GM23248 (cell line): ENCODE measurements around the gene TP63. TPM values are rescaled to one million over a fixed set of nuclear protein-coding genes. Genes with fewer than 3 reads are reported as not detected.

Source experiments
- DNase-seq: peaks from one replicate; pipeline ENCODE4 v3.0.0-alpha.2; 2015
- H2AFZ ChIP-seq: fragments of 200-600 bp; sonication (generic); 2 replicates; pipeline ENCODE4 v1.6.1; 2016; ENCODE audit warnings: antibody characterized with exemption
- H3F3A ChIP-seq: fragments of 200-600 bp; sonication (generic); 2 replicates; pipeline ENCODE4 v1.6.1; 2016; ENCODE audit warnings: mild to moderate bottlenecking, antibody characterized with exemption, mixed run types; ENCODE audit not compliant: insufficient read depth
- H3K27ac ChIP-seq: fragments of 200-600 bp; sonication (generic); 2 replicates; pipeline ENCODE4 v1.5.1; 2016; ENCODE audit warnings: mild to moderate bottlenecking
- H3K27me3 ChIP-seq: fragments of 200-600 bp; sonication (generic); replicated peaks from 2 replicates; pipeline ENCODE4 v1.6.1; 2016; ENCODE audit warnings: mild to moderate bottlenecking; ENCODE audit not compliant: insufficient read depth
- H3K36me3 ChIP-seq: fragments of 200-600 bp; sonication (generic); 2 replicates; pipeline ENCODE4 v1.6.1; 2016; ENCODE audit warnings: low read depth, mild to moderate bottlenecking
- H3K4me1 ChIP-seq: fragments of 200-600 bp; sonication (generic); 2 replicates; pipeline ENCODE4 v1.6.1; 2016; ENCODE audit warnings: mild to moderate bottlenecking; ENCODE audit not compliant: insufficient read depth
- H3K4me2 ChIP-seq: fragments of 200-600 bp; sonication (generic); one replicate; pipeline ENCODE4 v1.6.1; 2016; ENCODE audit warnings: mild to moderate bottlenecking; ENCODE audit not compliant: unreplicated experiment
- H3K4me3 ChIP-seq: fragments of 200-600 bp; sonication (generic); 2 replicates; pipeline ENCODE4 v1.5.1; 2016; ENCODE audit warnings: mild to moderate bottlenecking
- H3K79me2 ChIP-seq: fragments of 200-600 bp; sonication (generic); 2 replicates; pipeline ENCODE4 v1.6.1; 2016; ENCODE audit warnings: mild to moderate bottlenecking; ENCODE audit not compliant: insufficient read depth
- H3K9ac ChIP-seq: fragments of 200-600 bp; sonication (generic); 2 replicates; pipeline ENCODE4 v1.6.1; 2016; ENCODE audit warnings: mild to moderate bottlenecking
- H3K9me2 ChIP-seq: fragments of 200-600 bp; sonication (generic); 2 replicates; pipeline ENCODE4 v1.6.1; 2016; ENCODE audit warnings: mixed run types, mild to moderate bottlenecking, moderate library complexity; ENCODE audit not compliant: insufficient read depth
- H3K9me3 ChIP-seq: fragments of 200-600 bp; sonication (generic); one replicate; pipeline ENCODE4 v1.6.1; 2017; ENCODE audit warnings: low read depth
- H4K20me1 ChIP-seq: fragments of 200-600 bp; sonication (generic); 2 replicates; pipeline ENCODE4 v1.6.0; 2016; ENCODE audit not compliant: insufficient read depth
- EZH2 ChIP-seq: fragments of 200-600 bp; sonication (generic); IDR thresholded peaks from 2 replicates; pipeline ENCODE4 v1.6.1; 2018; ENCODE audit warnings: antibody characterized with exemption, mild to moderate bottlenecking; ENCODE audit not compliant: insufficient read depth, poor library complexity, severe bottlenecking
- EZH2phosphoT487 ChIP-seq: fragments of 200-600 bp; sonication (generic); IDR thresholded peaks from 2 replicates; pipeline ENCODE4 v1.6.1; 2018; ENCODE audit warnings: antibody characterized with exemption, moderate library complexity, mild to moderate bottlenecking, low read depth; ENCODE audit not compliant: insufficient read depth
- WGBS, 2 experiments: methylation state at CpG; one replicate each; pipeline ENCODE4 v1.1.6; 2015 to 2017; ENCODE audit warnings: low lambda C conversion rate in 2 of 2, low coverage in 1 of 2; ENCODE audit errors: missing lambda C conversion rate in 2 of 2; 5-methylcytosine and 5-hydroxymethylcytosine counted together
- in situ Hi-C: fragments of 300-500 bp; cut with MboI; formaldehyde crosslinking; loops from 2 replicates; pipeline ENCODE4 v1.15.0; 2020
- polyA plus RNA-seq: library from polyadenylated mRNA; unstranded; fragments of >200 nt; fragmentation: Nextera tagmentation; extraction: Ambion mirVana; gene quantifications from 2 replicates; pipeline ENCODE4 v1.2.1, GENCODE V29; 2016
- total RNA-seq: library from RNA; depleted of rRNA; stranded (reverse); fragments of >200 nt; shearing (Covaris generic); gene quantifications from 2 replicates; pipeline ENCODE4 v1.2.3, GENCODE V29; 2014

The TP63 gene
- total and polyA plus RNA-seq, 2 experiments from 2014 or later: not detected

DNA sequence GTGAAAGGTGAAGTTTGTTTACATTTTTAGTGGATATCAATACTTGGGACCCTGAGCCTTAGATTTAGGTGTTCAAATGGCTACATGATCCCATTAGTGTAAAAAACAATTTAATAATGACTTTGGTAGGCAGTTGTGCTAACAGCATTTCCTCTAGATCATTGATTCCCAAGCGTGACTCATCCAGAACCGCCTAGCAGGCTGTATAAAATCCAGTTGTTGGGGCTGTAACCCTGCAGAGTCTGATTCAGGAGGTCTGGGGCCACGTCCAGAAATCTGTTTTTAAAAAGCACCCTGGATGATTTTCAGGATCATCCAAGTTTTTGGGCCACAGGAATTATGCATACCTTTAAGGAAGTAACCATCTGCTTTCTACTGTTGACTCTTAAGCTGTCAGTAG is 156.4 kb downstream of the TP63 start:
- H3K4me1 ChIP-seq: peaks cover 9% of the 10 kb centered on the region

DNA sequence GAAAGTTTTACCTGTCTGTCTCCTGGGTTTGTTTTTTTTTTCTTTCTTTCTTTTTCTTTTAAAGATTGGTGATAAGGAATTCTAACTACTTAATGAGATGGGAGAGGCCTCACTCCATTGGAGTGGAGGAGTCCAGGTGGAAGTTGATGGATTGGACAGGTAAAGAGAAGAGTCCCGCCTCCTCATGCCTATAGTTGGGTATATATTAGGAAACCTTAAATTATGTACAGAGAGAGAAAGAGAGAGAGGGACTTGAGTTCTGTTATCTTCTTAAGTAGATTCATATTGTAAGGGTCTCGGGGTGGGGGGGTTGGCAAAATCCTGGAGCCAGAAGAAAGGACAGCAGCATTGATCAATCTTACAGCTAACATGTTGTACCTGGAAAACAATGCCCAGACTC is 158.2 kb downstream of the TP63 start:
- no peak overlapping the region for H3K9ac ChIP-seq
- H3K9me3 ChIP-seq: no peaks in the 10 kb centered on the region
- WGBS, 2 experiments: 60 to 70% methylated on average over 2 of the region's 2 CpGs
- H3K4me2 ChIP-seq: no peak overlapping the region
- H3K79me2 ChIP-seq: no peaks in the 10 kb centered on the region
- no peaks in the 10 kb centered on the region for H4K20me1 ChIP-seq
- H3K9me2 ChIP-seq: no peaks in the 10 kb centered on the region
- H2AFZ ChIP-seq: no peak overlapping the region
- no peak overlapping the region for H3K4me3 ChIP-seq
- H3K27me3 ChIP-seq: no peaks in the 10 kb centered on the region
- H3K27ac ChIP-seq: no peak overlapping the region
- DNase-seq: no peak
- no peaks in the 10 kb centered on the region for H3K36me3 ChIP-seq
- TF ChIP-seq EZH2phosphoT487: no peak
- no peak for TF ChIP-seq EZH2
- H3K4me1 ChIP-seq: peaks cover 9% of the 10 kb centered on the region
- in situ Hi-C loops: no loop called here
- H3F3A ChIP-seq: peaks cover 8% of the 10 kb centered on the region; the same call in 1 of the 2 replicates

More for the DNA sequence above, 156.4 kb downstream of the TP63 start:
- no peak overlapping the region for H3K27ac ChIP-seq
- peak; percentile 73 for DNase-seq
- no peak overlapping the region for H3K4me3 ChIP-seq
- H3F3A ChIP-seq: peaks cover 8% of the 10 kb centered on the region; the same call in 1 of the 2 replicates
- H3K9ac ChIP-seq: no peak overlapping the region
- no peaks in the 10 kb centered on the region for H3K27me3 ChIP-seq
- in situ Hi-C loops: no loop called here
- H2AFZ ChIP-seq: peak overlapping the region; percentile 43; the same call in 1 of the 2 replicates
- WGBS, 2 experiments: 32 to 39% methylated on average over 3 of the region's 3 CpGs
- no peaks in the 10 kb centered on the region for H3K36me3 ChIP-seq
- H3K9me2 ChIP-seq: no peaks in the 10 kb centered on the region
- H4K20me1 ChIP-seq: no peaks in the 10 kb centered on the region
- no peaks in the 10 kb centered on the region for H3K79me2 ChIP-seq
- no peaks in the 10 kb centered on the region for H3K9me3 ChIP-seq
- H3K4me2 ChIP-seq: peak overlapping the region; percentile 28
- no peak for TF ChIP-seq EZH2
- no peak for TF ChIP-seq EZH2phosphoT487

DNA sequence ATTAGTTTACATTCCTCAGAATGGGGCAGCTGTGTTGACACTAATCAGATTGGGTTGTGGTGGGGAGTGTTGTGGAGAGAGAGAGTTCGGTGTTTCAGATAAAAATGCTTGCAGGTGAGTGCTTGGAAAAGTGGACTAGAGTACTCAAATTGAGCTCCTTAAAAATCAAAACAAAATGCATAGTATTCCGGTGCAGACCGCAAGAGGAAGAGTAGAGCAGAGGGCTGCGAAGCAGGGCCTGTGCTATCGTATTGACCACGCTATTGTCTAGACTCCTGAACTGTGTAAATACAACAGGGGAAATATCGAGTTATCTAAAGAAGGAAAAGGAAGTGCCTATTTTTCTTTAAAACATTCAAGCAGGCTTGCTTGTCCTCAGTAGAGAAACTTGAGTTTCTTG is 159.5 kb downstream of the TP63 start:
- no peaks in the 10 kb centered on the region for H3K27me3 ChIP-seq
- H3K9me3 ChIP-seq: no peaks in the 10 kb centered on the region
- H3K4me2 ChIP-seq: no peak overlapping the region
- in situ Hi-C loops: no loop called here
- no peaks in the 10 kb centered on the region for H4K20me1 ChIP-seq
- no peak overlapping the region for H2AFZ ChIP-seq
- H3K27ac ChIP-seq: no peak overlapping the region
- TF ChIP-seq EZH2 (no peak), EZH2phosphoT487 (no peak)
- no peaks in the 10 kb centered on the region for H3K36me3 ChIP-seq
- H3K9me2 ChIP-seq: no peaks in the 10 kb centered on the region
- peaks cover 8% of the 10 kb centered on the region; the same call in 1 of the 2 replicates for H3F3A ChIP-seq
- no peak for DNase-seq
- peaks cover 9% of the 10 kb centered on the region for H3K4me1 ChIP-seq
- H3K79me2 ChIP-seq: no peaks in the 10 kb centered on the region
- 91 to 95% methylated on average over 7 of the region's 7 CpGs for WGBS, 2 experiments
- H3K9ac ChIP-seq: no peak overlapping the region
- H3K4me3 ChIP-seq: no peak overlapping the region

DNA sequence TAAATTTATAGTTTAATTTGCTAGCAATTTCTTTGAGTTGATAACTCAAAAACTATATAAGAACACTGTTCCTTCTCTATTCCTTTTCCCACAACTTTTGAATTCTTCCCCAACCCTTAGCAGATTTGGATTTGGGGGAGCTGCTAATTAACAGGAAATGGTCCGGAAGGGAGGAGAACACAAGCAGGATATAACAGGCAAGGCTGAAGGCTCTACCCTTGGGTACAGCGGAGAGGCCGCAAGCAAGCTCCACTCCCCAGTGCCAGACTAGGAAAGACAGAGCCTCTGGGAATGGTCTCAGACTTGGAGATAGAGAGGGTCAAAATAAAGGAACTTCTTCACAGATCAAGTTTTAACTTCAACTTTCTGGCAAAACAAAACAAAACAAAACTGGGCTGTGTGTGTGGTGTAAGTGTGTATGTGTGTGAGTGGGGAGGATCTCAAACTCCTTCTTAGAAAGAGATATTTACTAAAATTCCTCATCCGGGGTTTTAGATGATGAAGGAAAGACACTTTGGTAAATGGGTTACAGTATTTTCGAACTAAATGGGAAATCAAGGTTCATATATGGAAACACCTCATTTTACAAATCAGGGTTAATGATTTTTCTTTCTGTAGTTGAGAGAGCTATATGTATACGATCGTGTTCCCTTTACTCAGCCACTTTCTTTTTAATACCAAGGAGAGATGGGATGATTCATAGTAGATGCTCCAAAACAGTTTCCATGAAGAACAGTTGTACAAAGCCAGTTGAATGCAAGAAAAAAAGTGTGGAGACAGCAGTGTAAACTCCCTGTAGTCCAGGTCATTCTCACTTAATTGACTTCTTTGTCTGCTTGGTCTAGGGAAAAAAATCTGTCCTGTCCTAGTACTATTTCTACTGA is 161.1 kb downstream of the TP63 start:
- Histone ChIP-seq H4K20me1 (no peaks in the 10 kb centered on the region), H3K9me3 (no peaks in the 10 kb centered on the region), H3K9me2 (no peaks in the 10 kb centered on the region; the same call in 1 of the 2 replicates), H3K36me3 (no peaks in the 10 kb centered on the region), H3K9ac (no peak overlapping the region), H3K4me3 (no peak overlapping the region), H3K79me2 (no peaks in the 10 kb centered on the region), H3K4me1 (peaks cover 7% of the 10 kb centered on the region), H2AFZ (no peak overlapping the region), H3K27me3 (no peaks in the 10 kb centered on the region), H3K27ac (no peak overlapping the region), H3F3A (peaks cover 6% of the 10 kb centered on the region; the same call in 1 of the 2 replicates), H3K4me2 (no peak overlapping the region)
- DNase-seq: no peak
- TF ChIP-seq EZH2phosphoT487: no peak
- TF ChIP-seq EZH2: no peak
- in situ Hi-C loops: no loop called here
- 69 to 83% methylated on average over 7 of the region's 7 CpGs for WGBS, 2 experiments
